Dermis microvascular lymphatic vessel endothelial cell (primary cell): Measurements from ENCODE around the gene PTGER3. TPM values are rescaled to one million over a fixed set of nuclear protein-coding genes. Genes with fewer than 3 reads are reported as not detected.

Experiments used
- DNase-seq, 2 donors: peaks; one replicate each; pipeline versions ENCODE4 v3.0.0 to v3.0.0-alpha.2; 2010; ENCODE audit warnings: low read depth in 2 of 2
- total RNA-seq: library from RNA; depleted of rRNA; stranded (reverse); fragments of >200 nt; gene quantifications from 2 replicates; pipeline ENCODE4 v1.2.1, GENCODE V29; 2014

PTGER3 gene
- under 0.01 TPM in 1 of 2 replicates, not detected in the other for total RNA-seq

DNA sequence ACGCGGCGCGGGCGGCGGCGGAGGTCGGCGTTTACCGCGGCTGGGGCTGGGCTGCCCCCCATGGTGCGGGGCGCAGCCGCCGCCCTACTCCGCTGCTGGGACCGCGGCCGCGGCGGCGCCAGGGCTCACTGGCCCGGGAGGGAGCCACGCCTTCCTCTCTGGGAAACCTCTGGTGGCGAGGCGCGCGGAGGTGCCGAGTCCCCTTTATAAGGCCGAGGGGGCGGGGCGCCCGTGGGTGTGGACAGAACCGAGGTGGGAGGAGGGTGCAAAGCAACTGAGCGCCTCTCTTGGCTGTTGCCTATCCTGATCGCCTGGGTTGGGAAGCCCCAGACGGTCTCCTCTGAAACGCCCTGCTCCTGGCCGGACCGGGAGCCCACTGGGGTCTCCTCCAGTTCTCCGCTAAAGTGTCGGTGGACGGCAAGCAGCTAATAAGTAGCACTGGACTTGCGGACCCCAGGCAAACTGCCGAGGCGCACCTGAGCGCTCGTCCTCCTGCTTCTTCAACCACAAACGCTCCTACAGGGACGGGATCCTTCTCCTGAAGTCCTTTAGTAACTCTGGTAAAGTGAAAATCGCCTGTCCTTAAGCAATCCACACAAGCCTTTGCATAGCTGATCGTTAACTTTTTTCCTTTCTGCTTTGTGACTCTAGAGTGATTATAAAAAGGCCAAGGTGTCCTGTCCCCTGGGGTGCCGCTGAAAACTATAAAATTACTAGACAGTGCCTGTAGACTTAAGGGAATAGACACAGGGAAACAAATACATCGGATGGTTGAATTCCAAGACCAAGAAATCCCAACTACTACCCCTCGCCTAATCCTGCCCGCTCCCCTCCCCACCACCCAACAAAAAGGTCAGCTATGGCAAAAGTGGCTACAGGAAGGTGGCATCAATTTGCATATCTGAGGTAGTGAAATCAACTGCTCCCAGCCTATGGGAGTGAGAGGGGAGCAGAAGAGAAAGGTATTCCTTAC, at the start of gene PTGER3:
Gene PTGER3, minus strand, starts transcription at position 182 of the 973 bp plus-strand sequence. CDS start 239 bp downstream, outside the sequence.
- peak in 1 of 2 donors; percentile 28 for DNase-seq

DNA sequence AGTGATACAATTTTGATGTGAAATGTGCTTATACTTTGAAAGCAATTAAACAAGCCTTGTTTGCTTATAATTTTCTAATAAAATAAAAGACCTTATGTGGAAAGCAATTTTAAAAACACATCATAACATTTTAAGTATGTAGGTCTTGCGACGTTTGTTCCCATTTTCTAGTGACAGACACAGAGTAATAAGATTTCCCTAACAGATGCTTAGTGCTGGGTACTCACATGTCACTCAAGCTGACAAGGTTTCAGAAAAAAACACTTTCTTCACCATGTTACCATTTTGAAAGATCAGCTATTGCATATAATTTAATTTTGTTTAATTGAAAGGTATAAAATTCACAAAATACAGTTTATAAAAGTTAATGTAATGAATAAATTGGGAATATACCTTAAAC, 47.3 kb upstream of the PTGER3 start:
- no peak for DNase-seq

DNA sequence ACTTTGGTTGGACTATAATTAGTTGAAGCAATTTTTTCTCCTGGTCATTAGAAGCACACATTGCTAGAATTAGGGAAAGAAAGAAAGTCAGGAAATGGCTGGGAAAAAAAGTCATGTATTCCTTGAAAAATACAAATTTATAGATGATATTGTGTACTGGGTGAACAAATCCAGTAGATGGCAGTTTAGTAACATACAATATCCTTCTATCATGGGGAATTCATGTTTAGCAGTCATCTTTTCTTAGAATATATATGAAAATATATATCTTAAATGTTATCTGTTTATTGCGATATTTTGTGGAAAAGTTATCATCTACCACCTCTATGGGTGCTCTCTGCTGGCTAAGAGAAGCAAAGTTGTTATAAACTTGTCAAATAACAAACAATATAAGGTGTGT, 46.3 kb upstream of the PTGER3 start:
- peak; percentile 14 to 39 for DNase-seq

DNA sequence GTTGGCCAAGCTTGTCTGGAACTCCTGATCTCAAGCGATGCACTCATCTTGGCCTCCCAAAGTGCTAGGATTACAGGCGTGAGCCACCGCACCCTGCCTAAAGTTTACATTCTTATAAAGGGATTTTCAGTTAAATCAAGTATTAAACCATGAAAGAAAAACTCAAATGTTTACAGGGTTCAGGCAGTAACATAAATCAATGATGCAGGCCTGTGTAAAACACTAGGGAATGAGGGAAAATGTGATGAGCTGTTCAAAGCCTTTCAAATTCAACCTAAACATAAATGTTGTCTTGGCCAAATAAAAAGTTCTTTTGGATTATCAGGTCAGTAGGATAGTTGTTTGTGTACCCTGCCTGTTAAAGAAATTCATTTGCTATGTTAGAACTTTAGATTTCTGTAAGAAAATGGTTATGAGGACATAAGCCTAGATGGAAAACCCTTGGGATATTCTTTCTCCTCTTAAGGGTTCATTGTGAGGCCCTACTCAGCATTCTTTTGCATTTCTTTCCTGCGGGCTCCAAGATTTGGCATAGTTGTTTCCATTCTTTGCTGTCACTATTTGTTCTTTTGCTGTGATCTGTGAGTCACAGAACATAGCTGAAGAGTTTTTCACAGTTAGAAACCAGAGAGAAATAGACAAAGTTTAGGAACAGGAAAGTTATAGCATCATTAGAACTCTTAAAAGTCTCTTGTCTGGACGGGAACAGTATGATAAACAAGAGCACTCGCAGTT, 42.1 kb upstream of the PTGER3 start:
- DNase-seq, result no peak

DNA sequence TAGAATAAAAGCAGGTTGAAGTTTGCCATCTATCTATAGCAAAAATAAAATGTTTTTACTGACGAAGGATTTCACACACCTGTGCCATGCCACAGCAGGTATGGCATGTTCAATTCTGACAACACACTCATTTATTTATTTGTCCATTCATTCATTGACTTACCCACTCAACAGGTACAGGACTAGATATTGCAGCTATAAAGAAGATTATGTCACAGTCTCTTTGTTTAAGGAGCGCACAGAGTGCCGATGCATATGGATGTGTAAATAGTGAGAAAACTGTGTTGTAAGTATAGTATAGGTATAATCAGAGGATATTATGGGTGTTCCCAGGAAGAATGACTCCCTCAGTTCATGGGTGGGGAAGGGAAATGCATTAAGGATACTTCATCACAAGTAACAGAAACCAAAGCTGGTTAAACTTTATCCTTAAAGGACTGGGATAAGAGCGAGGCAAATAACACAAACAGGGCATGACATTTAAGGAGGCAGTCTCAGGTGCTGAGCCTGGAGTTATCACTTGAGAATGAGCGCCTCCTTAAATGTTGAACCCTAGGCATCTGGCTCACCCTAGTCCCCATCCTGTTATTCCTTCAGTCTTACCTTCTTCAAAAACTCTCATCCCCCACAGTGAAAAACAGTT, 41.1 kb upstream of the PTGER3 start:
- DNase-seq, result no peak

DNA sequence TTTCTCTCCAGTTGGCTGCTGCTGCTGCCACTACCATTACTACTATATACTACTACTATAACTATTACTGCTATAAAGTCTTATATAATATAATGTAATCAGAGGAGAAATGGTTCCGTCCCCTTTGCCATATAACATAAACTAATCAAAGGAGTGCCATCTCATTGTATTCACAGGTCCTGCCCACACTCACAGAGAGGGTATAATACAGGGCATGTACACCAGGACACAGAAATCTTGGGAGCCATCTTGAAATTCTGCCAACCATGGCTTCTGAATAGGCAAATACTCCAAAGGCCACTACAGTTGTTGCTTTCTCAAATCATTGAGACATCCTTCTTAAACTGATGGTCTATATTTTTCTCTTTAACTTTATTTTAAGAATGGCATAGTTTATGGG, 40.1 kb upstream of the PTGER3 start:
- DNase-seq, result no peak

DNA sequence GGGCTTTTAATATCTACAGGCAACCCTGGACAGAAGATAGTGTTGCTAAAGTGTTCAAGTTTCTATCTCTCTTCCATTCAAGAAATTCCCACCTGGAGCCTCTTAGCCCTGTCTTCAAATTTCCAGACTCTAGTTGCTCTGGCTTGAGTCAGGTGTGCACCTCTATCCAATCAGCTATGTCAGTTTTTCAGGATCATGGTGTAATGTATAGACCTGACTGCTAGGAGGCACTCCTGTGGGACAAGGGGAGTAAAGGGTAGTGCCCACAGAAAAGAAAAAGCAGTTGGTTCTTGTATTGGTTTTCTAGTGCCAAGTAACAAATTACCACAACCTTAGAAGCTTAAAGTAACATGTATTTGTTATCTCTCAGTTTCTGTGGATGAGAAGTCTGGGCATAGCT, 39.4 kb upstream of the PTGER3 start:
- DNase-seq, result no peak

DNA sequence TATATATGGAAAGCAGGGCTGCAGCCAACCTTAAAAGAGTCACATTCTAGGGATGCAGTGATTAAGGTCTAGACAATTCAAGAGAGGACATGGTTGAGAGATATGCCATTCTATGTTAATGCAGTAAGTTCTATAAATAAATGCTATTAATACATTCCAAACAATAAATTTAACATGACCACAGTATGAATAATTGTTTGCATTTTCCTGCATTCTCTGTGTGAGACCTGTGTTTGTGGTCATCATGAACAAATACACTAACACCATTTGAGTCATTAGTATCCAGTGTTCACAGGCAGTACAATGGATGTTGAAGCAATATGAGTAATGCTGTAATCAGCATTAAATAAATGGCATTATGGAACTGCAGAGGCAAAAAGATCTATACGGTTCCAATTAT, 38.7 kb upstream of the PTGER3 start:
- no peak for DNase-seq

DNA sequence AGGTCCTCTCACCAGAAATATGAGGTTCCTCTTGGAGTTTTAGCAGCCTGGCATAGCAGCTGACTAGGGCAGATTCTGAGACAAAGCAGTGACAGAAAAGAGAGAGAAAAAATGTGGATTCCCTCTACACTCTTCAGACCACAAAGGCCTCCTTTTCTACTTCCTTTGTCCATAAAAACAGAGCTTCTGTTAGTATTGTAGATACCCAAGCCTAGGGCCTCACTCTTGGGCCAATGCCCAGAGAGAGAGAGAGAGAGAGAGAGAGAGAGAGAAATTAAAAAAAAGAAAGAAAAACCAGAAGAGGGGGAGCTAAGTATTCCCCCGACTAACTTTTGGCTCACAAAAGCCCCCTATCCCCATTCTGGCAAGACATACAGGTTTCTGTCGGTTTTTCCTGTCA, 35.7 kb upstream of the PTGER3 start:
- DNase-seq, result no peak

DNA sequence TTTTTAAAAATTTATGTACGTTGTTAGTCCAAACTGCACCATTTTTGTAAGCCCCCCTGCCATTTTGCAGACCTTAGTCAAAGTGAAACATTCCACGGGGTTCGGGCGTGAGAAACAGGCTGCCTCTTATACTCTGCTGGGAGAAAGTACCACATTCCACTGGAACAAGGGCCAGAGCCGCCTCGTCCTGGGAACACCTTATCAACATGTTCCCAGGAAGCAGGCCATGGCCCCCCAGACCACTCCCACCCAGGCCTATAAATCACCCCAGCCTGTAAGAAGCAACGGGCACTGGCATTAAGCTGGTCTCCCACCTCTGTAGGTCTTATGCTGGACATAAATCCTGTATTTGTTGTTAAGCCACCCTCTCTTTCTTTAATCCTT, 34.1 kb upstream of the PTGER3 start:
- DNase-seq, result no peak

DNA sequence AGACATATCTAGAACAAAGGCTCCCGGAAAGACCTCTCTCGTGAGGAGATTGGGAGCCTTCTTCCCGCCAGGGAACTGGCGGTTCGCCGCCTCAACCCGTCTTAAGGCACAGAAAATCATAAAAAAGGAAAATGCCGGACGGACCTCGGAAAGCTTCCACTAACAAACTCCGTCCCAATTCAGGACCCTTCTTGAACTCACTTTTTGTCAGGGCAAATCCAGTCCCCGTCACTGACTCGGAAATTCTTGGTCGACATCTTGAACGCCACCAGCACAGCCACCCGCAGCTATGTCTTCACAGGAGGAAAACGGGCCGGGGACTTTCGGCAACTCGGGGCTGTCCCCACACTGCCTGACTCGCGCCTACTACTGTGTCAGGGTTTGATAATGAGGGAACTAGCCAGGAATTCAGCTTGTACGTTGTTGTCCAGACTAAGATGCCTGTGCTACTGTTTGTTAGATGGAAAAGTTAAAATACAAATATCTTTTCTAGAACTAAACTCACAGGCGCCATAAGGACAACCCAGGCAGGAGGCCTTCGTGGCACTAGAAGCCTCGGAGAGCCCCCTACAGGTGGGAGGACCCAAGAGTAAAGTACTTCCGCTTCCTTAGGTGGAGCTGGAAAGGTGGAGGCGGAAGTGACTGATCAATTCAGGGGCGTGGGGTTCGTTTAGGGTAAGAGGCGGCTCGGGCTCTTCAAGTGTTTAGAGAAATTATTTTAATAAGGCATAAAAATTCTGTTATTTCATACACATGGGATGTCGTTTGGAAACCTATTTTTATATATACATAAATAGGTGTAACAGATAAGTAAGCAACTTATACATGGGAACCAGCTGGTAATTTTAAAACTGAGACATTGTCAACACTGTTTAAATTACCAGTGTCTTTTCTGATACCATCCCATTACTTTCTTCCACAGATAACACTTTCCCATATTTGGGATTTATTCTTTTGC, 33.4 kb upstream of the PTGER3 start, which contains the start of gene ZRANB2:
Gene ZRANB2, minus strand, starts transcription at position 297 of the 958 bp plus-strand sequence. Its CDS starts 40 bp downstream, at position 257.
- peak; percentile 91 to 95 for DNase-seq

DNA sequence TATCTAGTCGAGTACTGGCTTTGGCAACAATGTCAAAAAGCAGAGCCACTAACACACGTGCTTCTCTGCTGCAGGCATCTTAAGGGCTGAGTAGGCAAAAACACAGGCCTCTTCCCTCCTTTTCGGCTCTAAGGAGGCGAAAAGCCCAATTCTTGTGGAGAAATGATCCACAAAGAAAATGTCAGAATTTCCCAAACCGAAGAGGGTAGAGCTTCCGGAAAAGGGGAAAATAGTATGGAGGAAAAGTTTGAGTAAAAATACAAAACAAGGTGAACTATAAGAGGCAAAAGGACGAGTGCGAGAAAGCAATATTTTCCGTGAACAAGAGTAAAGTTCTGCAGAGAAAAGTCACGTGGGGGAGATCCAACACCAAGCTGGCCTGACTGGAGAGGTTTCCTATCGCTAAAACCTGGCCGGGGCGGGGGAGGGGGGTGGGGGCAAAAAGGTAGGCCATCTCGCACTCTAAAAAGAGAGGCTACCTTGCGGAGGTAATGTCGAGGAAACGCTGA, 32.7 kb upstream of the PTGER3 start:
- DNase-seq, result peak in 1 of 2 donors; percentile 39

DNA sequence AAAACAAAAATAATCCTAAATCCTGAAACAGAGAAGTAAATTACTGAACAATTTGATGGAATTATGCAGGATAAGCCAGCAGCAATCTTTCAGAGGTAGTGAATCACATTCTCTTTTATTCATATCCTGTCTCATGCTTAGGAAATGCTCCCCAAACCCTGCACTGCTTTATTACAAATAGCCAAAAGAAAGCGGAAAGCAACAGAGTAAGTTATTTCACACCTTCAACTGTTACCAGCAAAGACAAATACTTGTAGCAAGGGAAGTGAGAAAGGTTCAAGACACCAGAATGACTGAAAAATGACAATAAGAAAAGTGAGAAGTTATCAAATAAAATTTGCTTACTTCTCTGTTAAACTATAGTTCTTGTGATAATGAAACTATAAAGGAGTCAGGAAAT, 27.1 kb upstream of the PTGER3 start:
- peak in 1 of 2 donors; percentile 56 for DNase-seq

DNA sequence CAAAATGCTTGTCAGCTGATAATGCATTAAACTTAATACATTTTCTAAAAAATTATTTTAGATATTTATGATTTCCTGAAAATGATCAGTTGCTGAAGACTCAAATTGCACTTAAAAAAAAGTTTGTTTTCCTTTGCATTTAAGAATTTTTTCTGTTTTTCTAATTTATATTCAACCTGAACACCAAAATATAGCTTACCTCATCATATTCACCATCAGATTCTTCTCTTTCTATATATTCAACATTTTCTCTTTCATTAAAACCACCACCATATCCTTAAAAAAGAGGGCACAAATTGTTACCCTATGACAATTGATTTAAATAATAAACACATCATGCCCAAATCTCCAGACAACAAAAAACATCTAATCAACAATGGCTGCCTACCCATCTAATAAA, 24.7 kb upstream of the PTGER3 start:
- DNase-seq, result no peak

DNA sequence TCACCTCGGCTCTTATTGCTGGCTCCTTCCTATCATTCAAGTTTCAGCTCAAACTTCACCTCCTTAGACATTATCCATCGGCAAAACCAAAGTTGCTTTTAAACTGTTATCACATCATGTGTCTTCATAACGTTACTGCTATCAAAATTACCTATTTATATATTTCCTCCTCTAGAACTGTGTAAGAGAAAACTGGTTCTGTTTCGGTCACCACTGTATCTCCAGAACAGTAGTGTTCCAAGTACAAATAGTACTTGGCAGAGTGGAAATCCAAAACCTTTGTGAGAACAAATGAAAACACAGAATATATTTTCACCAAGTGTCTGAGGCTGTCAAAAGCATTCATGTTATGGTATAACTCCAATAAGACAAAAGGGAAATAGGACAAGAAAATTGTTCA, 24.1 kb upstream of the PTGER3 start:
- DNase-seq, result no peak

DNA sequence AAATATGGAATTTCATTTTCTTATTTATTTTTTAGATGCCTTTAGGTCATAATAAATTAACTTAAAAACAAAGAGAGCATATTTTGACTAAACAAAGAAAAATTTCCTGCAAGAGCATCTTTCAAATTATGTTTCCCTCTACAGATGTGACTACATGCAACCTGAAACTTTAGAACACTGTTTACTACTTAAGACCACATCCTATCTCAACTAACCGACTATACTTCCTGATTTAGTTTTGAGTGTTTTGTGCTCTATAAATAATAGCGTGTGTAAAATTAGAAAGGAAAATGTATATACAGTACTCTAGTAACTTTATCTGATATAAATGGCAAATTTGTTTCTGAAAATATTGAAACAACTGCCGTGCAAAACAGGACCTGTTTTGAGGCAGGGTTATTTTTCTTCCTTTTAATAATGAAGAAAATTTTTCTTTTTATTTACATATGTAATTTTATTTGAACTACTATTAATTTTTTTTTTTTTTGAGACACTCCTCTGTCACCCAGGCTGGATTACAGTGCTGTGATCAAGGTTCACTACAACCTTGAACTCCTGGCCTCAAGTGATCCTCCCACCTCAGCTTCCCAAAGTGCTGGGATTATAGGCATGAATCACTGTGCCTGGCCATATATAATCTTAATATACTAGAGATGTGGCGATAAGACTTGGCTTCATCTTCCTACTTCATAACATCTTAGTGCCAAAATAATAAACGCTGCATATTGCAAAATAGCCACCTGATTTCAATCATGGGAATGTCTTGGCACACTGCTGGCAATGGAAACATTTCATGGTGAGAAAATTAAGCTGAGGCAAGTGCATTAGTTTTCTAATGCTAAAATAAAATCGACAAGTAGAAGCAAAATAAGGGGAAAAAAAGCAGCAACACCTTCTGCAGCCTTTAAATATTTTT, 21.0 kb upstream of the PTGER3 start:
- DNase-seq, result no peak

DNA sequence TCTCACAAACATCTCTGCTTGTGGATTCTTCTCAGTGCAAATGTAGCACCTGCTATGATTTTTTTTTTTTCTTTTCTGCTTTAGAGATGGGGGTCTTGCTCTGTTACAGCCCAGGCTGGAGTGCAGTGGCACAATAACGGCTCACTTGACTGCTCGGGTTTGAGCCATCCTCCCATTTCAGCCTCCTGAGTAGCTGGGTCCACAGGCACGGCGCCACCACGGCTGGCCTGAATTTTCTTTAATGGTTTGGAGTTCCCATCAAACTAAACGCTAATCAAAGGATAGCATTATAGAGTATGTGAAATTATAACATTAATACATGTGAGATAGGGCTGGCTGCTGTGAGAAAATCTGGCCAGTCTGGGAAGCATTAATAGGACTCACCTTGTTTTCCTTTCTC, 7.2 kb upstream of the PTGER3 start:
- DNase-seq, result no peak

DNA sequence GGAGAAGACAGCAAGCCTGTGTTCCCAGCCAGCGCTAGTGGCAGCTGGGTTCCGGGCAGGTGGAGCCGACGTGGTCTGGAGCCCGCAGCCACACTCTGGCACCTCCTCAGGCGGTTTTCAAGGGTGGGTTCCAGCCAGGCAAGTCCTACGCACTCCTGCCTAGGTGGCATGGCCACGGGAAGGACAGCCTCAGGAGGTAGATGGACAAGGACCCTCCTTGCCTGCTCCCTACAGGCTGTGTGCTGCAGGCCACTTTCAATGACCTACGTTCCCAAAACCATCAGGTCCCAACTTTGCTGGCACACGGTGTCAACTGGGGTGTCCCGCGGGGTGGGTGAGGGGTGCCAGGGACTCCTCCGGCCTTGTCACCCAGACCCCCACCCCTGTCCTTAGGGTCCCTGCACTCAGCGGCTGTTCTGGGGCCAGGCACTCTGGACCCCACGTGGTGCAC, 6.7 kb upstream of the PTGER3 start:
- no peak for DNase-seq

DNA sequence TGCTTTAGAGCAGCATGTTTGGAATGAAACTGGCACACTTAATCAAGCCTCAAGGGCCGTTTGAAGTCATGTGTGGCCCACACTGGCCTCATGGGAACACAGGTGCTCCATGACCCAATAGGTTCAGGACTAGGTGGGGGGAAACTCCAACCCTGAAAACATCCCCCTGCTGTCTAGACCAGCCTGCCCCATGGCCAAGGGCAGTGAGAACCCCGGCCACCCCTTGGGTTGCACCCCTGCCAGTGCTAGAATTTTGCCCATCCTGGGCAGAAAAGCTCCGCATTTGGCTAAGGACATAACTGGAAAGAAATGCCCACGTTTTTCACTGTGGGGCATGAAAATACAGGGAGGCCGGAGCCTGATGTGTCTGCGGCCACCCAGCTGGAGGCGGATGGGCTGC, 6.1 kb upstream of the PTGER3 start:
- DNase-seq, result no peak
